Measurements from ENCODE around the gene USP21. TPM values are rescaled to one million over a fixed set of nuclear protein-coding genes. Genes with fewer than 3 reads are reported as not detected.
A peak's percentile ranks its signal among the peaks of the same experiment; 100 is the strongest.

USP21 gene
- total RNA-seq, 4 donors from 2014 or later, result 7.8 to 19.5 (median 12.7) TPM

GRCh38 chr1:161164901-161165610 is 5.8 kb downstream of the USP21 start:
- no peak for ATAC-seq (ENCODE audit: low FRiP score)
- no peak for TF ChIP-seq CTCF (IDR thresholded peaks at IDR 0.05)
- no peak for DNase-seq (ENCODE audit: low spot score)

- DNase-seq (ENCODE audit: low spot score) (peak; percentile 86), ATAC-seq (ENCODE audit: low FRiP score) (peak; percentile 99)
- no peak for TF ChIP-seq CTCF (IDR thresholded peaks at IDR 0.05)
These were observed 6.7 kb downstream of the USP21 start, which contains the start of gene PPOX for GRCh38 chr1:161165742-161166668. PPOX (plus strand) TSS chr1:161166426; CDS start chr1:161166848, 422 bp downstream.

- no peak for TF ChIP-seq CTCF (IDR thresholded peaks at IDR 0.05)
- DNase-seq (ENCODE audit: low spot score) (no peak), ATAC-seq (ENCODE audit: low FRiP score) (no peak)
These were observed 7.6 kb downstream of the USP21 start for GRCh38 chr1:161166669-161167548.

DNA sequence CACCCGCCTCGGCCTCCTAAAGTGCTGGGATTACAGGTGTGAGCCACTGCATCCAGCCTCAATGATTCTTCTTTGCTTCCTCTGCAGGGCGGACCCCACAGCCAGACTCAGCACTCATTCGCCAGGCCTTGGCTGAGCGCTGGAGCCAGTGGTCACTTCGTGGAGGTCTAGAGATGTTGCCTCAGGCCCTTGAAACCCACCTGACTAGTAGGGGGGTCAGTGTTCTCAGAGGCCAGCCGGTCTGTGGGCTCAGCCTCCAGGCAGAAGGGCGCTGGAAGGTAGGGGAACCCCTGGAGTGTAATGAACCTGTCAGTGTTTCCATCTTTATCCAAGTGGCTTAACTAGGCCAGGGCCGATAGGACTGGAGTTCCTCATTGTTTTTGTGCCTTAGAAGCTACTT is 9.6 kb downstream of the USP21 start:
- no peak for DNase-seq (ENCODE audit: low spot score)
- no peak for TF ChIP-seq CTCF (IDR thresholded peaks at IDR 0.05)
- ATAC-seq (ENCODE audit: low FRiP score), result no peak

DNA sequence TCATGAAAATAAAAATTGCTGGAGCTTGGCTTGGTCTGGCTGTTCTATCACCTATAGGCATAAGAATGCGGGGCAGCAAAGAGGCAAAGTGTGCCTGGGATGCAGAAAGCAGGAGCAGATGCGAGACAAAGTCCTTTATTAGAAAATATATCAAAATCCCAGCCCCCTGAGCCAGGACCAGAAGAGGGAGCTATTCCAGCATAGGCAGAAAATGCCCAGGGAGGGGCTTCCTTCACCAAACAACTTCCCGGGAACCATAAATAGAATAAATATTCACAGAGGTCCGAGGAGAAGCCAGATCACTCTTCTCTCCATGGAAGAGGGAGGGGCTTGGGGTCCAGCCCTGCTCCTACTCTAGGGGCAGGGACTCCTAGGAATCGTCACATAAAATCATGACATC is 11.9 kb downstream of the USP21 start:
- TF ChIP-seq CTCF (IDR thresholded peaks at IDR 0.05), result no peak
- no peak for ATAC-seq (ENCODE audit: low FRiP score)
- DNase-seq (ENCODE audit: low spot score), result no peak

GRCh38 chr1:161171696-161172095 is 12.4 kb downstream of the USP21 start:
- no peak for DNase-seq (ENCODE audit: low spot score)
- no peak for TF ChIP-seq CTCF (IDR thresholded peaks at IDR 0.05)

More at GRCh38 chr1:161171696-161172095, 12.4 kb downstream of the USP21 start:
- no peak for ATAC-seq (ENCODE audit: low FRiP score)

Data from omental fat pad (tissue), 4 donors.